ENCODE measurements around the gene ZNF417.
"Not testable (repeated sequence)": the region's sequence is repeated elsewhere in the genome, so short reads cannot be mapped to it uniquely, and the experiment has no call there.

ZNF417 gene

GRCh38 chr19:57887195-57887941, 29.0 kb downstream of the ZNF417 start:
- DNase-seq = no peak

GRCh38 chr19:57886046-57886445, 30.3 kb downstream of the ZNF417 start:
- DNase-seq = no peak

GRCh38 chr19:57873883-57874799, 42.3 kb downstream of the ZNF417 start:
- not testable (repeated sequence) for DNase-seq

GRCh38 chr19:57872450-57872849, 43.9 kb downstream of the ZNF417 start:
- no peak for DNase-seq

- DNase-seq = no peak
Observed at GRCh38 chr19:57870225-57870624, 46.2 kb downstream of the ZNF417 start.

- not testable (repeated sequence) for DNase-seq
Observed at GRCh38 chr19:57869655-57870054, 46.7 kb downstream of the ZNF417 start.

GRCh38 chr19:57867868-57868492, 48.4 kb downstream of the ZNF417 start:
- DNase-seq = no peak
